Posterior cingulate gyrus (tissue), 11 donors: ENCODE measurements around the gene EHHADH.

Source experiments
- DNase-seq, 10 donors: peaks; one replicate each; pipeline versions ENCODE4 v3.0.0 to v3.0.0-alpha.2; 2020 to 2021; ENCODE audit warnings: mixed read lengths in 3 of 10
- intact Hi-C: fragments of 100-400 bp; cut with DNase I; formaldehyde crosslinking; loops from one replicate; pipeline ENCODE4 v1.15.1; 2023

The EHHADH gene

DNA sequence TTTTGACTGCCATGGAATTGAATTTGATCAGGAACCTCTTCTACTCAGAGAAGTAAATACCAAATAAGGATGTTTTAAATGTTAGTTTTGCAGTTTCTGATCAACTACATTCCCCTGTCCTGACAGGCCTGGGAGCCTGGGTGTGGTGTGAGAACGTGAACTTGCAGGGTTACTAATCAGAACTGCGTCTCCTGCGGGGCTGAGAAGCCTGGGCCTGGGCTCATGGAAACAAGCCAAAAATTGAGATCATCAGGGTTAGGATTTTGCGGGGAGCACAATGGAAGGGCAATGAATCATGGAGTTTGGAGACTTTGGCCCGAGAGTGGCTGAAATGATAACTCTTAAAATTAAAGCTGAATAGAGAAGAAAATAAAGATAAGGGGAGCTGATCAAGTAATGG lies 53.2 kb downstream of the EHHADH start:
- intact Hi-C loops: no loop called here
- DNase-seq: no peak

DNA sequence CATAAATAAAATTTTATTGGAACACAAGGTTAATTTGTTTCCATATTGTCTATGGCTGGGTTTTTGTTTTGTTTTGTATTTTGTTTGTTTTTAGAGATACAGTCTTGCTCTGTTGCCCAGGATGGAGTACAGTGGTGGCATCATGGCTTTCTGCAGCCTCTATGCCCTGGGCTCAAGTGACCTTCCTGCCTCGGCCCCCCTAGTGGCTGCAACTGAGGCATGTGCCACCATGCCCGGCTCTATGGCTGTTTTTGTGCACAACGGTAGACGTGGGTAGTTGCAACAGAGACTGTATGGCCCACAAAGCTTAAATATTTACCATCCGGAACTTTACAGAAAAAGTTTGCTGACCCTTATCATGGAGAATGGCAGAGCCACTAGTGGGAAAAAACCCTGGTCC lies 54.2 kb downstream of the EHHADH start:
- no peak for DNase-seq
- intact Hi-C loops: no loop called here

DNA sequence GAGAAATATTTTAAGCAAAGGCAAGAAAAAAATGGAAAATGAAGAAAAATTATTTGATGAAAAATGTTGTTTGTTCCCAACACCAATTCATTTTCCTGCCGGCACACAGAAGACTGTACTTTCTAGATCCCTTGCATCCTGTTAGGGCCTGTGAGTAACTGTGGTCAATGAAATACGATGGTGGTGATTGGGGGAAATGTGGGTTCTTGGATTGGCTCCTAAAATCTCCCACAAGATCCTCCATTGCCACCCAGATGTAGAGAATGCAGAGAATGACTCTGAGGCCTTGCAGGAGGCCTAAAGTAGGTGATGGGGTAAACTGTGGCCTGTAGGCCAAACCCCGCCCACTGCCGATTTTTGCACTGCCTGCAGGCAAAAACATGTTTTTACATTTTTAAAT lies 54.6 kb downstream of the EHHADH start:
- DNase-seq: no peak
- intact Hi-C loops: no loop called here

DNA sequence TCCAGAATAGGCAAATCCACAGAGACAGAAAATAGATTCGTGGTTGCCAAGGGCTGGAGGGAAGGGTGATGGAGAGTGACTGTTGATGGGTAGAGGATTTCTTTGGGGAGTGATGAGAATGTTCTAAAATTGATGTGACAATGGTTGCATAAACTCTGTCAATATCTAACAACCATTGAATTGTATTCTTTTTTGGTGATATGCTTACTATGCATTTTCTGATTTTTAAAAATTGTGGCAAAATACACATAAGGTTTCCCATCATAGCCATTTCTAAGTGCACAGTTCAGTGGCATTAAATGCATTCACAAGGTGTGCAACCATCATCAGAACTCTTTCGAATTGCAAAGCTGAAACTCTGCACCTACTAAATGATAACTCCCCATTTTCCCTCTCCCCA lies 56.8 kb downstream of the EHHADH start:
- intact Hi-C loops: no loop called here
- DNase-seq: no peak

DNA sequence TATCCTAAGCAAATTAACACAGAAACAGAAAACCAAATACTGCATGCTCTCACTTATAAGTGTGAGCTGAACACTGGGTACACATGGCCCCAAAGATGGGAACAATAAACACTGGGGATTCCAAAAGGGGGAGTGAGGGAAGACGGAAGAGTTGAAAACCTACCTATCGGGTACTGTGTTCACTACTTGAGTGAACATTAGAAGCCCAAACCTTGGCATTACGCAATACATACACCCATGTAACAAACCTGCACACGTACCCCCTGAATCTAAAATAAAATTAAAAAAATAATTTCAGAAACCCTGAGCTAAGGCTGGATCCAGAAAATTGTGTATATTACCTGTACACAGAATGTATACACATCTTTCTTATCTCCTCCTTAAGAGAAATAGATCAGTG lies 58.2 kb downstream of the EHHADH start:
- DNase-seq: no peak
- intact Hi-C loops: no loop called here

DNA sequence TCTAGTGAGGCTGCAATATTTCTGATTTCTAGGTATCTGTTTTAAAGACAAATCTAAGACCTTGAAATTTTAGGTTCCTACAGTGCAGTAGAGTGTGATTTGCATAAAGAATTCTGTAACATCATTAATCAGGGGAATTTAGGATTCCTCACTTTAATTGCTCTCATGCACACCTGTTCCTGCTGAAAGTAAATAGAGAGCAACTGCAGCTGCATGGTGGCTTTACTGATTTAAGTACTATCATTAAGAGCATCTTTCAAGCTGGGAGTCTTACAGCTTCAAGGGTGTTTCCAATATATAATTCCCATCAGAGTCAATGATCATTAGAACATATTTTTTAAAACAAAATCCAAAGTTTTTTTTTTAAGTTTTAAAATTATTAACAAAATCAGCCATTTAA lies 65.0 kb downstream of the EHHADH start:
- intact Hi-C loops: no loop called here
- DNase-seq: no peak

DNA sequence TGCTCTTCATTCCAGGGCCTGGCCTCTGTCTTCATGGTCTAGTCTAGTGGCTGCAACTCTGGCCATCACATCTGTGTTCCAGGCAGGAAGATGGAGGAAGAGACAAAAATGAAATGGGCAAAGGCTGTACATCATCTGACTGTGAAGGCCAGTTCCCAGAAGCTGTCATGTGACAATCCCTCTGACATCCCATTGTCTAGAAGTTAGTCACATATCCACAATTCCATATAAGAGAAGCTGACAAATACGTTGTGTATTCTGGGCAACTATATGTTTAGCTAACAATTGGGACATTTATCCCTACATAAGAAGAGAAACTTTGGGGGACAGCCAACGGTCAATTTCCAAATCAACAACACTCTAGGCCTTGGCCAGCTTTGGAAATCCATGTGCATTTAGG lies 66.5 kb downstream of the EHHADH start:
- intact Hi-C loops: no loop called here
- no peak for DNase-seq

DNA sequence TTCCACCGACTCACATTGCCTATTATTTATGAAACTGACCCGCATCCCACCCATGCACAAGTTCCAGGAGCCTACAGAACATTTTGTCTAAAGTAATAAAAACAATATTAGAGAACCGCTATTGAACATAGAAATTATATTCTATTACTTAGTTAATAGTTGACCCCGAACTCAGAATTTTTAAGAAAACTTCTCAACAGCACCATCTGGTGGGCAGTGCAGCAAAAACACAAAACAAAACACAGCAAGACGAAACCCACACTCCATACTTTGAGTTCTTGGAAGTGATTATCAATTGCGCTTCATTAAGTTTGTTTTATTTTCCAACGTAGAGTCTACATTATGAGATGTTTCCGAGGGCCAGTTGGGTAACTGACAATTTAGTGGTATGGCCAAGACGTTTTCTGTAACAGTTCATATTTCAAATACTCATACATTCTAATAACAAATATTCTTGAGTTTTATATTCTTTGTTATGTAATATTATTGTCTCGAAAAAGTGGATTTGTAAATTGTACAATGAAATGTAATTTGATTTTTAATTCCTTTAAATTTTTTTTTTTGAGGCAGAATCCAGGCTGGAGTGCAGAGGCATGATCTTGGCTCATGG lies 77.0 kb downstream of the EHHADH start:
- peak in 5 of 10 donors; percentile 14 to 63 (median 33) for DNase-seq
- intact Hi-C loops: loop anchor here (1.0 kb wide), 1 partner anchor 302 kb away; no protein-coding TSS in a partner anchor

DNA sequence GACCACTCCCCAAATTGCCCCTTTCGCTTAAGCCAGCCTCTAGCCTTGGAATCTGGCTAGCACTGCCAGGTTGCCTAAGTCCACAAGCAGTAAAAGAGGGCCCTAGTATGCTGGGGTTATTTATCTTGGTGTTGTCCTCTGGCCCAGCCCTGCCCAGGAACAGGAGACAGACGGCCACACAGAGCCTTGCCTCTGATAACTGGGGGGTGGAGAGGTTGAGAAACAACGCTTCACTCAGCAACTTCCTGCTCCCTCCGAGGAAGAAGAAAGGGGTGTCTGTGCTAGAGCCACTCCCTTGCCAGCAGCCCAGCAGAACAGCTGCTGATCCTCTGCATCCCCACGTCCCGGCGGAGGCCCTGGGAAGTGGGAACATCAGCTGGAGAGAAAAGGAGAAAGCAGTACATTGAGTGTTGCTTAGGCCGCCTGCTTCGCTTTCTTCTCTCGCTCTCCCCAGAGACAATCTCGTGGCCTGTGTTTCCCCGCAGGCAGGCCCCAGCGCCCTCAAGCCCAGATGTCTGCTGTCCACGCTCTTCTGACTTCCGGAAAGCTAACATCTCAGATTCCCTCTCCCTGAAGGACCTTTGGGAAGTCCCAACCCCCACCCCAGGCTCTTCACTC lies 78.4 kb downstream of the EHHADH start:
- intact Hi-C loops: loop anchor here (2.0 kb wide), 1 partner anchor 21 kb away; no protein-coding TSS in a partner anchor
- peak; percentile 46 to 96 (median 64) for DNase-seq

DNA sequence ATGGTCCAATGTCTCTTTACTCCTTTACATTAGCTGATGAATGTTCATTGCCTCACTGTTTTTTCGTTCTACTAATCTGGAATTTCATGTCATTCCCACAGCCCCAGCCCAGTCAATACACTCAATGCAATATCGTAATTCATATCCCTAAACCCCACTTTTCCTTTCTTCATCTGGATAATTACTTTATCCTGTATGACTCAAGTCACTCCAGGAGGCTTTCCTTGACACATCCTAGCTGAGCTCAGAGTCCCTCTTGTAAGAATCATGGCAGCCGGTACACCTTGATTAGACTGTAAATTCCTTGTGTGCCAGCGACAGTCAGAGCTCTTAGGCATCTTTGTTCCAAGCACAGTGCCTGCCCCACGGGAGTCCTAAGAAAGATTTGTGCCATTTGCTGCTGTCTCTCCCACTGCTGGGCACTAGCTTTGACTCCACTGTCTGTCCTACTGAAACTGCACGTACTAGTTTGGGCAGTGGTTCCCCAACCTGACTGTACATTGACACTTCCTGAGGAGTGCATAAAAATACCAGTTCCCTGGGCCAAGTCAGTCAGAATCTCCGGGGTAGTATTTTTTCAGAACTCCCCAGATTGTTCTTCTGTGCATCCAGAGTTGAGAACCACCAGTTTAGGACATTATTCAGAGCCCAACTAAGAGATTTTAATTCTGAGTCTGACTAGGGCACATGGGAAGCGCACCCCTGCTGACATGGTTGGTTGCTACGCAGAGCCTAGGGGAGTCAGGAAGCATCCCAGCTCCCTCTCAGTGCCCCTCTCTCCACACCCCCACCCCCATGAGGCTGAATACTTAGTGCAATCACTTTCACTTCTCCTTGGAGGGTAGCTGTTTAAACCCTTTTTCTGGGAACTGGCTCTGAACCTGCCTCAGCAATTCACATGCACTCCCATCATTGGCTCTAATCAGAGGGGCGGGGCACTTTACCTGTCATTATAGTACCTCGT lies 81.5 kb downstream of the EHHADH start:
- intact Hi-C loops: no loop called here

DNA sequence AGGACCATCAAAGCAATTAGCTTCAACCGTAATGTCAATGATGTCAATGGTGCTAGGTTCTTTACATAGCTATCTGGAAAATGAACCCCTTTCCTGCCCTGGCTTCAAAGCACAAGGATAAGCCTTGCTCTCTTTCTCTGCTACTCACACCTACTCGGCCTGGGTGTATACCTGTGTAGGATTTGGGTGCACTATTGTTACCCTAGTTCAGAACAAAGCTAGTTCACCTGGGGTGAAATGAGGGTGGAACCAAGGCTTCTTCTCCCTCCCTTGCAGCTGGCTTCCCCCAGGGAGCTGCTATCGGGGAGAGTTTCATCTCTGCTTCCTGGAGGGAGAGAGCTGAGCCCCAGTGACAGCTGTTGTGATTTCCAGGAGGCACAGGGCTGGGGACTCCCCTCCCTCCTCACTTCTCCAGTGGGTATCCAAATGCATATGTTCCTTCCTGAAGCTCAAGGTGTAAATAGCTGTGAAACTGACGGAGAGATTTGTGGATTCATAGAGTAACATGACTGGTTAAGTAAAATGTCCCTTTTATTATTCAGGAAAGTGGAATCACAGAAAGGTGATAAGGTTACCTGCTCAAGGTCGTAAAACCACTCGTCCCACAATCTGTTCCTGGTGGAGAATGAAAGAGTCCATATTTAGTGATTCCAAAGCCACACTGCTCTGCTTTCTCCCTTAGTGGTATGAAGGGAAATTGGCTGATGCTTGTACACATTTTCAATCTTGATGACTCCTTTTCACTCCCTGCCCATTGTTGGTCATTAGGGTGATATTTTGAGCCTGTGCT lies 89.2 kb downstream of the EHHADH start:
- intact Hi-C loops: no loop called here
- no peak for DNase-seq

More for the DNA sequence above, 81.5 kb downstream of the EHHADH start:
- DNase-seq: no peak

DNA sequence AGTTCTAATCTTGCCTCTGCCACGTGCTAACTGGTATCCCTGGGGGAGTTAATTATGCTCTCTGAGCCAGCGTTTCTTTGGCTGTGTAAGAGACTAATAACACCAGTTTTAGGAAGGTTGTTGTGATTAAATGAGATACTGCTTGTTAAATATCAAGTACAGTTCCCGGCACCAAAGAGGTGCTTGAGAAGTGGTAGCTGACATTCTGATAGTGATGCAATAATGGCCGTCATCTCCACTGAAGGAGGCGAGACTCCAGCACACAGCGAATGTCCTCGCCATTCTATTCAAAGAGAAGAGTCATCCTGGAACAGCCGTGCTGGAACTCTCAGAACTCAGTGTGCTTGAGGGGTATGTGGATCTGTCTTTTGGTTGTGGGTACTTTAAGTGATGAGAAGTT lies 91.2 kb downstream of the EHHADH start:
- DNase-seq: no peak

DNA sequence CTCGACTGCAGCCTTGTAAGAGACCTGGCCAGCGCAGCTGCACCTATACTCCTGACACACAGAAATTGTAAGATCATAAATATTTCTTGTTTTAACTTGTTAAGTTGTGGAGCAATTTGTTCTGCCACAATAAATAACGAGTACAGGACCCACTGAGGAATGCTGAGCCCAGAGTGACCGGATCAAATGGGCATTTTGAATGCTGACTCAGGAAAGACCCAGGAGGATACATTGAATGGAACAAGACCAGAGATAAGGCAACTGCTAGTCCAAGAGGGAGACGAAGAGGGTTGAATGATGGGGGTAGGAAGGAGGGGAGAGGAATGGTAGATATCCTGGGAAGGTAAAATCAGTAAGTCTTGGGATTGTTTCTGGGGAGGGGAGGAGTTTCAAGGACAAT lies 92.1 kb downstream of the EHHADH start:
- no peak for DNase-seq
- intact Hi-C loops: no loop called here

More for the DNA sequence above, 91.2 kb downstream of the EHHADH start:
- intact Hi-C loops: no loop called here

DNA sequence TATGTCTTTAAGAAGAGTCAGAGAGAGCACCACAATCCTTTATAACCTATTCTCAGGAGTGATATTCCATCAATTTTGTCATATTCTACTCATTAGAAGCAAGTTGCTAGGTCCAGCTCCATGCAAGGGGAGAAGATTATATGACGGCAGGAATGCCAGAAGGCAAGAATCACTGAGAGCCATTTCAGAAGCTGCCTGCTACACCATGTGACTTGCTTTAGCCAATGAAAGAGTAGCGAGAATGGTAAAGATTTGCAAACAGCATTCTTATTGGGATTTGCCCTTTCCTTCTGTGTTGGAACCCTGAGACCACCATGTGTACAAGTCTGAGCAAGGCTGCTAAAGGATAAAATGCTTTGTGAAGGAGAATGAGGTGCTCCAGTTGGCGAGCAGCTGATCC lies 96.5 kb downstream of the EHHADH start:
- no peak for DNase-seq
- intact Hi-C loops: no loop called here

DNA sequence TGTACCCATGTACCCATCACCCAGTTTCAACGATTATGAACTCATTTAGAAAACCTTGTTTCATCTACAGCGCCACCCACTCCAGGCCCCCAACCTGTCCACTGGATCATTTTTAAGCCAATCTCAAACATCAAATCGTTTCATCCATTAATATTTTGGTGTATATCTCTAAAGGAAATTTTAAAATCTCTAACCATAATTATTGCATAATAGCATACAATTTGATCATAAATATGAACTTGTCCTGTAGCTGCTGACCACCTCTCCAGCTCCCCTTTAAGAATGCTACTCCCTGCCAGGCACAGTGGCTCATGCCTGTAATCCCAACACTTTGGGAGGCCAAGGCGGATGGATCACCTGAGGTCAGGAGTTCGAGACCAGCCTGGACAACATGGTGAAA lies 98.2 kb downstream of the EHHADH start:
- intact Hi-C loops: loop anchor here (2.0 kb wide), 1 partner anchor 19 kb away; no protein-coding TSS in a partner anchor
- no peak for DNase-seq

DNA sequence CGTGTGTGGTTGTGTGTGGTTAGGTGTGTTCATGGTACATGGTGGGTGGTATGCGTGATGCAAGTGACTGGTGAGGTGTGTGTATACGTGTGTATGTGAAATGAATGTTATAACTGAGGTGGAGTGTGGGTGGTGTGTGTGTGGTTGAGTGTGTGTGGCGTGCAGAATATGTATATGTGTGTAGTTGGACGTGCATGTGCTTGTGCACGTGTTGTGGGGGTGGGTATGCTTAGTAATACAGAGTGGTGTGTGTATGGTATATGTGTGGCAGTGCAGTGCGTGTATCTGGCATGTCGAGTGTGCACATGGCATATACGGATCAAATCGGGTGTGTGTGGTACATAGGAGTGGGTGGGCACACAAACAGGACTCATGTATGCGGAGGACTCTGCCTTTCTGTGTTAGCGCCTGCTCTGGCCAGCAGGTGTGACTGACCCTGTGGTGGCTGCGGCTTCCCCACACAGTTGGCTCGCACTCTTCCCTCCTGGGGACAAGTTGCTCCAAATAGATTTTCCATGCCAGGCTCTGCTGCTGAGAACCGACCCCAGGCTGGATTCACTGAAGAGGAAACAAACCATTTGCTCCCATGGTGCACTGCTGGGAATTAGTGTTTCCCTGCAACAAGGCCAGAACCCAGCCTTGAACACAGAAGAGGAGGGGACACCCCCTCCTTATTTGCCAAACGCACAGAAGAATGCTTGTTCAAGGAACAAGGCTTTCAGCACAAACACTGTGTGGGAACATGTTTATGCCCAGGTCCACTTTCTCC lies 99.8 kb downstream of the EHHADH start:
- intact Hi-C loops: loop anchor here (2.0 kb wide), 1 partner anchor 21 kb away; no protein-coding TSS in a partner anchor
- peak in 8 of 10 donors; percentile 18 to 90 (median 41) for DNase-seq

DNA sequence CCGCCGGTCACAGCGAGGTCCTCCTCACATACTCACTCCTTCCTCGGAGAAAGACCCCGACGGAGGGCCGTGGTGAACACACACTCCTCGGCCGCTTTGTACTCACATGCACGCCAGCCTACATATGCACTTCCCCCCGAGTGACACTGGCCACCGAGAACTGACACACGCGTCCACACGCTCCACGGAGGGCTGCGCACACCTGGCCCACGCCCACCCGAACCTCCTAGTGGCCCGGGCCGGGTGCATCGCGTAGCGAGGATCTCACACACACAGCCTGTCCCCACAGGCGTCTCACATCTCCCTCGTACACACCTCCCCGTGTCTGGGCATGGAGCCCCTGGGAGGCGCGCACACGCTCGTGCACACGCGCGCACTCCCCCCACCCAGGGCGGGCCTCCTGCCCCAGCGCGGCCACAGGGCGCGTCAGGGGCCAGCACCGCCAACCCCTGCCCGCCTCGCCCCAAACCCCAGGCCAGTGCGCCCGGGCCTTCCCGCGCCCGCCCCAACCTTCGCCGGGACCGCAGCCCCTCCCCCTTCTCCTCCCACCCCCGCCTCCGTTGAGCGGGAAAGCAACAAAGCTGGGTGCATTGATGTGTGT lies 100.6 kb downstream of the EHHADH start:
- intact Hi-C loops: no loop called here
- peak in 5 of 10 donors; percentile 10 to 87 (median 26) for DNase-seq

DNA sequence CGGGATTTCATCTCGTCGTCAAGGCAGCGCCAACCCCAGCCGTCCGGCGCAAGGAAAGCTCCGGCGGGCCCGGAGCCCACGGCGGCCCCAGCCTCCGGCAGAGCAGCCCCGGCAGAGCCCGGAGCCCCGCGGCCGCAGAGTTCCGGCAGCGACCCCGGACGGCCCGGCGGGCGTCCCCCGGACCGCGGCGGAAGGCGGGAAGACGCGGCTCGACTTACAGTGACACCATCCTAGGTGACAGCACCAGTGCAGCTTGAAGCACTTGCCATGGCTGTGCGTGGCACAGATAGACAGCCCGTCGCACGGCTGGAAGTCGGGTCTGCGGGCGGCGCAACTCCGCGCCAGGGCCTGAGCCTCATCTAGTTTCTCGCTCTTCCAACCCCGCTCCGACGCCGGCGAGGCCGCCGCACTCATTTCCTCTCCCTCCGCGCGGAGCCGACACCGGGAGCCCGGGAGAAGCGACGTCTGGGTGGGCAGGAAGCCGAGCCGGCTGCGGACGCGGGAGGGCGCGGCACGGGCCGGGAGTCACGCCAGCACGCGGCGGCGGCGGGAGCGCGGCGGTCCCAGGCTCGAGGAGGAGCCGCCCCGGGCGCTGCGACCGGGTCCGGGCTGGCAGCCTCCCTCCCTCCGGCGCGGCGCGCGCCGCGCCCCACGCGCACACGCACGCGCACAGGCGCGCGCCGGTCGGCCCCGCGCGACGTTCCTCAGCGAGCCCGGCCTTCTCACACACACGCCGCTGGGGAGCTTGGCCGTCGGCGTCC lies 101.3 kb downstream of the EHHADH start, which contains the start of gene C3orf70:
Gene C3orf70 (minus strand): TSS at position 651 of the 761 bp plus-strand sequence. CDS start 237 bp downstream, at position 414.
- intact Hi-C loops: no loop called here
- DNase-seq: peak; percentile 34 to 92 (median 56)
